ENCODE measurements around the gene TXNDC12.

GRCh38 chr1:52098139-52098871 lies 43.3 kb upstream of the TXNDC12 start:
- TF ChIP-seq POLR2AphosphoS5 (IDR thresholded peaks at IDR 0.05), result no peak
- no peak for TF ChIP-seq CTCF (IDR thresholded peaks at IDR 0.05)
- no peak for TF ChIP-seq EP300 (IDR thresholded peaks at IDR 0.05)
- no peak for TF ChIP-seq POLR2A (IDR thresholded peaks at IDR 0.05)

Data from gastroesophageal sphincter (tissue), 3 donors.